IMR-90 (cell line): ENCODE results near the gene ACTR3C.

Experiments
- BHLHE40 ChIP-seq: fragments of 150-350 bp; IDR thresholded peaks from 2 replicates; pipeline ENCODE4 v1.6.1; 2016; ENCODE audit warnings: mild to moderate bottlenecking, low read depth, low read length
- CEBPB ChIP-seq: IDR thresholded peaks from 2 replicates; pipeline ENCODE4 v1.6.1; 2012; ENCODE audit warnings: low read depth, low read length, improper control_type of control experiment
- FOS ChIP-seq: fragments of 150-350 bp; IDR thresholded peaks from 2 replicates; pipeline ENCODE4 v1.6.1; 2016; ENCODE audit warnings: low read depth, low read length
- MAFK ChIP-seq: IDR thresholded peaks from 2 replicates; pipeline ENCODE4 v1.6.1; 2012; ENCODE audit warnings: low read depth, low read length, improper control_type of control experiment
- MXI1 ChIP-seq: IDR thresholded peaks from 2 replicates; pipeline ENCODE4 v1.6.1; 2012; ENCODE audit warnings: low read depth, mild to moderate bottlenecking, low read length, moderate library complexity, borderline replicate concordance
- POLR2A ChIP-seq: IDR thresholded peaks from 2 replicates; pipeline ENCODE4 v1.6.1; 2012; ENCODE audit warnings: mild to moderate bottlenecking, low read depth, low read length
- TF ChIP-seq, protein P1 (sequence below): conservative IDR thresholded peaks from 2 replicates; pipeline ENCODE4 v1.5.1; 2012; ENCODE audit warnings: mild to moderate bottlenecking, low read depth, low read length, improper control_type of control experiment

DNA sequence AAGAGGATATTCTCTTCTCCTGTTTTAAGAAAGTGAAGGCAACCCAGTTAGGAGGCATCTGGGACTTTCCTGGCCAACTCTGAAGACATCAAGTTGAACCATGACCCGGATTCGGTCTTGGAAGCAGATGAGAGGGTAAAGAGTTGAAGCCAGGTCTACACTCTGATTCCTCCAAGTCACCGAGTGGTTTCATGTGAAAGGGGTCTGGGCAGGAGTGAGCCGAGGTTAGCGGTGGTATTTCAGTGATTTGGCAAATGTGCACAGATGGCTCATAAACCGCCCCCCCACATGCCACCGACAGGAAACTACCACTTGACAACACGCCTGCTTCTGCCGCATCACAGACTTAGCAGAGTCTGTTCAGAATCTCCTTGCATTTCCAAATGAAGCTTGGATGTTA is 33.9 kb upstream of the ACTR3C start:
- TF ChIP-seq, protein P1, sequence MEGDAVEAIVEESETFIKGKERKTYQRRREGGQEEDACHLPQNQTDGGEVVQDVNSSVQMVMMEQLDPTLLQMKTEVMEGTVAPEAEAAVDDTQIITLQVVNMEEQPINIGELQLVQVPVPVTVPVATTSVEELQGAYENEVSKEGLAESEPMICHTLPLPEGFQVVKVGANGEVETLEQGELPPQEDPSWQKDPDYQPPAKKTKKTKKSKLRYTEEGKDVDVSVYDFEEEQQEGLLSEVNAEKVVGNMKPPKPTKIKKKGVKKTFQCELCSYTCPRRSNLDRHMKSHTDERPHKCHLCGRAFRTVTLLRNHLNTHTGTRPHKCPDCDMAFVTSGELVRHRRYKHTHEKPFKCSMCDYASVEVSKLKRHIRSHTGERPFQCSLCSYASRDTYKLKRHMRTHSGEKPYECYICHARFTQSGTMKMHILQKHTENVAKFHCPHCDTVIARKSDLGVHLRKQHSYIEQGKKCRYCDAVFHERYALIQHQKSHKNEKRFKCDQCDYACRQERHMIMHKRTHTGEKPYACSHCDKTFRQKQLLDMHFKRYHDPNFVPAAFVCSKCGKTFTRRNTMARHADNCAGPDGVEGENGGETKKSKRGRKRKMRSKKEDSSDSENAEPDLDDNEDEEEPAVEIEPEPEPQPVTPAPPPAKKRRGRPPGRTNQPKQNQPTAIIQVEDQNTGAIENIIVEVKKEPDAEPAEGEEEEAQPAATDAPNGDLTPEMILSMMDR, result no peak
- no peak for TF ChIP-seq POLR2A
- TF ChIP-seq BHLHE40, result no peak
- no peak for TF ChIP-seq MAFK
- TF ChIP-seq FOS, result no peak
- no peak for TF ChIP-seq CEBPB
- TF ChIP-seq MXI1, result no peak
